GM18951 (cell line): ENCODE data around the gene ANK3.

Source experiments
- POLR2A ChIP-seq: IDR thresholded peaks from 4 replicates; pipeline ENCODE4 v1.6.1; 2011; ENCODE audit warnings: mild to moderate bottlenecking; ENCODE audit not compliant: insufficient read length, insufficient read depth; ENCODE audit errors: extremely low read depth
- in situ Hi-C: fragments of 300-500 bp; cut with MboI; formaldehyde crosslinking; loops from one replicate; pipeline ENCODE4 v1.12.0; 2022; ENCODE audit warnings: low sequenced_read_pairs, mixed read lengths, inconsistent platforms; ENCODE audit not compliant: unreplicated experiment

Gene ANK3

DNA sequence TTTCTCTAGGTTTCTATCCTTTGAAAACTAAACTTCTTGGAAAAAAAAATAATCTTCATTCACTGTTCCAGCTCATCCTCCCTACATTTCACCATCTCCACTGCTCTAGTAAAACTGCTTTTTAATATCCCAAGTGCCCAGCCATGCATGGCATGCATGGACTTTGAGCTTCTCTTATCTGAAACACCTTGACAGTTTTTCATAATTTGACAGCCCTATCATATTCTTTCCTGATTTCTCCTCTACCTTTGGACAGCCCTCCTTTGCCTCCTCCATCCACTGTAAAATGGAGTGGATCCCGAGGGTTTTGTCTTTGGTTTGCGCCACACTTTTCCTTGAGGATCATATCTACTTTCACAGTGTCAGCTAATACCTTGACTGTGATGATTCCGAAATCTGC, 212.8 kb downstream of the ANK3 start:
- TF ChIP-seq POLR2A = no peak
- in situ Hi-C loops = no loop called here

DNA sequence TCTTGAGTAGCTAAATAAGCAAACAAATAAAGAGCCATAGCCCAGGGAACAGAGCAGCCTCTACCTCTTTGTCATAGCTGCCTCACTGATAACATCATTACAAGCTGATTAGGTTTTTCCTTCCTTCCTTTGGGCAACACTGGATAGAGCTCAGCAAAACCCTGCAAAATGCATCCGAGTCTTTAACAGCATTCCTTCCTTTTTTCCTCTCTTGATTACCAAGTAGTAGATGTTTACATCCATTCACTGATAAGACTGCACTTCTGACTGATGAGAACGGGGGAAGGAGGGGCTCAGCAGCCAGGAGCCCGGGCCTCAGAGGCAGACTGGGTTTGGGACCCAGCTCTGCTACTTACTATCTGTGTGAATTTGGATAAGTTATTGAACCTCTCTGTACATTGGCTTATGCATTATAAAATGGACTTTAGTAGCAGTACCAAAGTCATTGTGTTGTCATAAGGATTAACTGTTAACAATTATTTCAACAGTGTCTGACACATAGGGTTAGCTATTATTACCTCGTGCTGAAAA, 214.2 kb downstream of the ANK3 start:
- TF ChIP-seq POLR2A = no peak
- in situ Hi-C loops = no loop called here

- in situ Hi-C loops = no loop called here
Observed at GRCh38 chr10:60172363-60172990, 217.2 kb downstream of the ANK3 start.

GRCh38 chr10:60171436-60172013, 218.2 kb downstream of the ANK3 start:
- no peak for TF ChIP-seq POLR2A

More at GRCh38 chr10:60172363-60172990, 217.2 kb downstream of the ANK3 start:
- TF ChIP-seq POLR2A = no peak

GRCh38 chr10:60170250-60170649, 219.4 kb downstream of the ANK3 start:
- no peak for TF ChIP-seq POLR2A
- in situ Hi-C loops = no loop called here

More at GRCh38 chr10:60171436-60172013, 218.2 kb downstream of the ANK3 start:
- in situ Hi-C loops = no loop called here

- TF ChIP-seq POLR2A = no peak
- in situ Hi-C loops = no loop called here
Observed at GRCh38 chr10:60169111-60169510, 220.6 kb downstream of the ANK3 start.

DNA sequence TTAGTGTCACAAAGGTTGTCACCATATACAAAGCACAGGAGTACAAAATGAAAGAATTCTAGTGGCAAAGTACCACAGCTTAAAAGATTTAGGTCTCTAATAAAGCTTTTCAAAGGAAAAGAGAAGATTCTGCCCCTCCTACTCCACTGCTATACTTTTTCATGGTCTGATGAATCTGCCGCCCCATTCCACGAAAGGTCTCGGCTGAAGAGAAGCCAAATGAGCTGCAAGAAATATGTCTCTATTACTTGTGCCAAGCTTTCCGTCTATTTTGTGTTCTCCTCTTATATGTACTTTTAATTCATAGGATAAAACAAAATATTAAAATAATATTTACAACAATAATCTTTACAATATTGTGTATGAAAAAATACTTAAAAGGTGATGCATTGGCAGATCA, 222.6 kb downstream of the ANK3 start:
- in situ Hi-C loops = no loop called here
- no peak for TF ChIP-seq POLR2A

DNA sequence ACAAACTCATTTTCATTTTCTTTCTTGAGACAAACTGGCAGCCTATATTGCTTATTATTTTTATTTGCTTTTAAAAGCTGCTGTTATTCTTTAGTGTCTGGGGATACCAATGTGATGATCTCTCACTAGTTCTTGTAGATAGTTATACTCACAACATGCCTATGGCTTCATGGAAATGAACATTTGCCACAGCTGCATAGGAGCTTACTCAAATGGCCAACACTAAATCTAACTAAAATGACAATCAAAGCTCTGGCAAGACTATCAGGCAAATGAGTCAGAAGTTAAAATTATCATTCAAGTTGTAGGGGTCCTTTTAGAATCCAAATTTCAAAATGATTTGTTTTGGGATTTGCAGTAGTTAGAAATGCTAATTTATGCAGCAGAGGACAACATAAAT, 225.9 kb downstream of the ANK3 start:
- in situ Hi-C loops = no loop called here
- TF ChIP-seq POLR2A = no peak

DNA sequence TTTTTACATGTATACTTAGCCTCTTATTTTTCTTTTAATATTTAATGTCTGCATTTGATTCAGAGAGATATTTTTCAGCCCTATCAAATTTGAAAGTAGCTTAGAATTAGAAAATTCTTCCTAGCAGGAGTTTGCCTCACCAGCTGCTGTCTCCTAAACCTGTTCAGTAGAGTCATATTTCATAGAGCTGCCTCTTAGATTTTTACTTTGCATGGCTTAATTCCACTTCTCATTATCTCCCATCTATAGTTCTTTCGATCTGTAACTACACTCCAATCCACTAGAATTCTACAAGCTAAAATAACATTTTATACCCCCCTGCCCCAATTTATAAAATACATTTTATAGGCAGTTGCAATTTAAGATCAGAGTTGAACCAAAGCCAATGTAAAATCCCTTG, 227.0 kb downstream of the ANK3 start:
- TF ChIP-seq POLR2A = no peak
- in situ Hi-C loops = no loop called here

GRCh38 chr10:60155943-60156683, 233.6 kb downstream of the ANK3 start:
- TF ChIP-seq POLR2A = no peak
- in situ Hi-C loops = no loop called here

DNA sequence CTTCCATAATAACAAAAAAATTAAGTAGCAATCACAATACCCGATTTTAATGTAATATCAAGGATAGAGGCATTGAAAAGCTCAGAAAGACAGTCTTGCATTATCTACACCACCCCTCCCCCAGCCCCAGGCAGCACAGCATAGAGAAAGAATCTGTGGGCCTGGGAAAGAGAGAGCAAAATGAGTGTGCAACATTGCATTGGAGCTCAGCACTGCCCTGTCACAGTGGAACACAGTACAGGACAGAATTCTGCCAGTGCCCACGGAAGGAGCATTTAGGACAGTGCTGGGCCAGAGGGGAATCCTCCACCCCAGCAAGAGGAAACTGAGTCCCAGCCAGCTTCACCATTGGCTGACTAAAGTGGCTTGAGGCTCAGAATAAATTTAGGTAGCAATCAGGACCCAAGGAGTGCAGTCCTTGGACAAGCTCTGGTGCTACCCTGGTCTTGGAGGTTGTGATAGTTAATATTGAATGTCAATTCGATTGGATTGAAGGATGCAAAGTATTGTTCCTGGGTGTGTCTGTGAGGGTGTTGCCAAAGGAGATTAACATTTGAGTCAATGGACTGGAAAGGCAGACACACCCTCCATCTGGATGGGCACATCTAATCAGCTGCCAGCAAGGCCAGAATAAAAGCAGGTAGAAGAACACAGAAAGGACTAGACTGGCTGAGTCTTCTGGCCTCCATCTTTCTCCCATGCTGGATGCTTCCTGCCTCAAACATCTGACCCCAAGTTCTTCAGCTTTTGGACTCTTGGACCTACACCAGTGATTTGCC, 234.4 kb downstream of the ANK3 start:
- TF ChIP-seq POLR2A = no peak
- in situ Hi-C loops = no loop called here

GRCh38 chr10:60149003-60149402, 240.7 kb downstream of the ANK3 start:
- in situ Hi-C loops = no loop called here
- no peak for TF ChIP-seq POLR2A

DNA sequence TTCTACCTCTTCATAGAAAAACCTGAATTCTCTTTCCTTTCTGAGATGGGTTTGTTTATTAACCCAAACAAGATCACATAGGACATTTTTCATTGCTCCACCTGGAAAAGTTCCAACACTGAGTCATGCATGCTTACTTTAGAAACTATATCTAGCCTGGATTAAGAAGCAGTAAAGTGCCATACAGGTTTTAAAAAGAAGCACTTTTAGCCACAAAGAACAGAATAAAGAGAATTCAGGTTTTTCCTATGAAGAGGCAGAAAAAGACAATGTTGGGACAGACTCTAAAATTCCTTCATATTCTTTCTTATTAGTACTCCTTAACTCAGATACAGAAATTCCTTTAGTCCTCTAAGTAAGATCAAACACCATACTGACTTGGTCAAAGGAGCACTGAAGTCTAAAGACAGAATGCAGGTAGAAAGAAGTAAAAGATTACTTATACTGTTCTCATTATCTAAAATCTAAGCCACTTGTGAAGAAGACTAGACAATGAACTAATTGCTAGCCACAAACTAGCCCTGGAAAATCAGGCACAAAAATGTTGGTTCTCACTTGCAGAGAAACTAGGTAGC, 241.3 kb downstream of the ANK3 start:
- in situ Hi-C loops = no loop called here
- TF ChIP-seq POLR2A = no peak
